Measurements from ENCODE around the gene CNGA4.

The CNGA4 gene

DNA sequence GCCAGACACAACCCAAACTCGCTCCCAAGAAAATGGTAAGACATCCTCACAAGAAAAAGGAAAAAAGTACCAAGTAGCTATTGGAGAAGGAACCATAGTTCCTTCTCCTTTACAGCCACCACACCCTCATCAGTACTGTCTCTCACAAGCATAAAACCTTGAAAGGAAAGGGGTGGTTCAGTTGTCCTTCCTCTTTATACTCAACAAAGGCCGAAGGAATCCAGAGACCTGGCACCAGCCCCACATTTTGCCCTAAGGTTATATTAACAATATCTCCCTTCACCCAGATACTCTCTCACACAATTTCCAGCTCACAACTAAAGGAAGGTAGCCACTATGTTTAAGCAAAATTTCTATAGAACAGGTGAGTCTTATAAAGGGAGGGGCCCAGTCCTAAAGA, 13.0 kb upstream of the CNGA4 start:
- Histone ChIP-seq H2AK5ac (ENCODE audit: low read length) (no peak overlapping the region), H4K8ac (ENCODE audit: low read depth, low read length) (no peak overlapping the region), H3K18ac (ENCODE audit: low read length) (no peak overlapping the region), H3K27me3 (ENCODE audit: insufficient read depth, low read length, poor library complexity) (no peaks in the 10 kb centered on the region), H2BK15ac (replicated peaks; ENCODE audit: low read depth) (no peak overlapping the region), H3K56ac (ENCODE audit: low read length) (no peak overlapping the region), H3K9ac (ENCODE audit: low read length) (no peak overlapping the region), H3K23ac (ENCODE audit: low read length) (no peak overlapping the region), H4K5ac (ENCODE audit: low read length) (no peak overlapping the region), H3K4me2 (ENCODE audit: low read length) (no peak overlapping the region), H2BK5ac (ENCODE audit: low read length) (no peak overlapping the region), H3K4me3 (ENCODE audit: low read length) (no peak overlapping the region), H3K4me1 (ENCODE audit: control insufficient read depth, low read depth, low read length) (peaks cover 2% of the 10 kb centered on the region), H3K4ac (ENCODE audit: low read depth, low read length) (no peak overlapping the region), H3K36me3 (ENCODE audit: control insufficient read depth, insufficient read depth, low read length) (no peaks in the 10 kb centered on the region), H2BK120ac (ENCODE audit: low read depth, low read length) (no peak overlapping the region), H3K79me1 (ENCODE audit: low read length) (peaks cover 15% of the 10 kb centered on the region), H3K27ac (ENCODE audit: low read depth, low read length) (no peak overlapping the region), H3K79me2 (ENCODE audit: control insufficient read depth, insufficient read depth, low read length) (peaks cover 7% of the 10 kb centered on the region)
- WGBS (ENCODE audit: extremely low coverage, insufficient coverage, low lambda C conversion rate): no CpG with 5 or more reads among the region's 2 CpGs
- DNase-seq: no peak

GRCh38 chr11:6228520-6228919, 10.4 kb upstream of the CNGA4 start:
- Histone ChIP-seq H3K4me3 (ENCODE audit: low read length) (no peak overlapping the region), H3K27me3 (ENCODE audit: insufficient read depth, low read length, poor library complexity) (no peaks in the 10 kb centered on the region), H3K27ac (ENCODE audit: low read depth, low read length) (no peak overlapping the region)

DNA sequence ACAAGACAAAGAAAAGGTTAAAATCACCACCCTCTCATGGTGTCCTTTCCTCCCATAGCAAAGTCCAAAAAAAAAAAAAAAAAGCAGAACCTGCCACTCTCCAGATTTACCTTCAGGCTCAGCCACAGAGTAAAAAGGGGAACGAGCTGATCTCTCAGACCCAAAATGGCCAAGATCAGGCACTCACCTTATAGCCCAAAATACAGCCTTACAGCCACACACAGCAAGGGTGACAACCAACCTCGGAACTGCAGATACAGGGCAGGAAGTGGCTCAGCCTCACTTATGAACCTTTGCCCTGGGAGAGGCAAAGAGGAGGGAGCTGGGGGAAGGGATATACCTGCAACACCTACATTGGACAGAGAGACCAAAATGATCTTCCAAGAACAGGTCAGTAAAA, 9.0 kb upstream of the CNGA4 start:
- Histone ChIP-seq H3K18ac (ENCODE audit: low read length) (no peak overlapping the region), H3K4ac (ENCODE audit: low read depth, low read length) (no peak overlapping the region), H4K8ac (ENCODE audit: low read depth, low read length) (no peak overlapping the region), H3K27me3 (ENCODE audit: insufficient read depth, low read length, poor library complexity) (no peaks in the 10 kb centered on the region), H4K5ac (ENCODE audit: low read length) (no peak overlapping the region), H3K23ac (ENCODE audit: low read length) (no peak overlapping the region), H3K27ac (ENCODE audit: low read depth, low read length) (no peak overlapping the region), H2AK5ac (ENCODE audit: low read length) (no peak overlapping the region), H3K4me2 (ENCODE audit: low read length) (no peak overlapping the region), H2BK120ac (ENCODE audit: low read depth, low read length) (no peak overlapping the region), H3K79me2 (ENCODE audit: control insufficient read depth, insufficient read depth, low read length) (peaks cover 17% of the 10 kb centered on the region), H3K36me3 (ENCODE audit: control insufficient read depth, insufficient read depth, low read length) (no peaks in the 10 kb centered on the region), H3K9ac (ENCODE audit: low read length) (no peak overlapping the region), H2BK15ac (replicated peaks; ENCODE audit: low read depth) (no peak overlapping the region), H3K79me1 (ENCODE audit: low read length) (peaks cover 24% of the 10 kb centered on the region), H2BK5ac (ENCODE audit: low read length) (no peak overlapping the region), H3K56ac (ENCODE audit: low read length) (no peak overlapping the region), H3K4me1 (ENCODE audit: control insufficient read depth, low read depth, low read length) (peaks cover 7% of the 10 kb centered on the region), H3K4me3 (ENCODE audit: low read length) (no peak overlapping the region)
- no CpG with 5 or more reads among the region's 2 CpGs for WGBS (ENCODE audit: extremely low coverage, insufficient coverage, low lambda C conversion rate)
- DNase-seq: no peak

More at GRCh38 chr11:6228520-6228919, 10.4 kb upstream of the CNGA4 start:
- no peak for DNase-seq
- Histone ChIP-seq H3K18ac (ENCODE audit: low read length) (no peak overlapping the region), H3K79me2 (ENCODE audit: control insufficient read depth, insufficient read depth, low read length) (peaks cover 12% of the 10 kb centered on the region), H2BK5ac (ENCODE audit: low read length) (no peak overlapping the region), H3K4me1 (ENCODE audit: control insufficient read depth, low read depth, low read length) (peaks cover 4% of the 10 kb centered on the region), H3K4ac (ENCODE audit: low read depth, low read length) (no peak overlapping the region), H2AK5ac (ENCODE audit: low read length) (no peak overlapping the region), H2BK15ac (replicated peaks; ENCODE audit: low read depth) (no peak overlapping the region), H3K79me1 (ENCODE audit: low read length) (peaks cover 20% of the 10 kb centered on the region), H4K5ac (ENCODE audit: low read length) (no peak overlapping the region), H4K8ac (ENCODE audit: low read depth, low read length) (no peak overlapping the region), H3K23ac (ENCODE audit: low read length) (no peak overlapping the region), H3K56ac (ENCODE audit: low read length) (no peak overlapping the region), H3K36me3 (ENCODE audit: control insufficient read depth, insufficient read depth, low read length) (no peaks in the 10 kb centered on the region), H2BK120ac (ENCODE audit: low read depth, low read length) (no peak overlapping the region), H3K4me2 (ENCODE audit: low read length) (no peak overlapping the region), H3K9ac (ENCODE audit: low read length) (no peak overlapping the region)
- WGBS (ENCODE audit: extremely low coverage, insufficient coverage, low lambda C conversion rate): no CpG with 5 or more reads among the region's 3 CpGs

DNA sequence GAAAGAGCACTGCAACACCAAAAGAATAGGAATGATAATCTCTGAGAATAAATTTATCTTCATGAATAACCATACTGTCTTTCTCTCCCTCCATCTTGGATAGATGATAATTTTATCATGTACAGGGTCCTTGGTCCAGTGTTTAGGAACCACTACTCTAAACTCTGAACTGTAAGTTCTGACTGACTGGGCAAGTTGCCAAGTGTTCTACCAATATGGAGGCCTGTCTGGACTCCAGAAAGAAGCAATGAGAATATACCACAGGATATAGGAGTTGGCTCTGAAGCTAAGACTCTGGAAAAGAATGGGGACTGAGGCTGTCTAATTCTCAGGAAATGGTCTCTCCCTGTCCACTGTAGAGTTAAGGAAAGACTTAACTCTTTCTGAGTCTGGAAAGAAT, 6.0 kb upstream of the CNGA4 start:
- no peak overlapping the region for H3K56ac ChIP-seq (ENCODE audit: low read length)

DNA sequence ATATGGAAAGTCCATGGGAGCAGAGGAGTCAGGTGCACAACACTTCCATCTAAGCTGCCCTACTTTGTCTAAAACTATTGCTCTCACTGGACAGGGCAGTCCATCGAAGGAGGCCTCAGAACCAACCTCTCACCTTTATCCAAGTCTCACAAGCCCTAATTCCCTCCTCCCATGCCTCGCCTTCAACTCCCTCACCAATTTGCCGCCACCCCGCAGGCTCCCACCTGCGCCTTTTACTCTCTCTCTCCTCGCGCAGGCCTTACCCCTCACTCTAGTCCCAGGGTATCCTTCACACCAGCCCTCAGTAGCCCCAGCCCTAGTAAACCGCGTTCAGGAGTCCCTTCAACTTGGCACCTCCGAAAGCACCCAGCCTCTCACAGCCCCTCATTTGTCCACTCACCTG, 4.9 kb upstream of the CNGA4 start:
- H3K4me2 ChIP-seq (ENCODE audit: low read length): peak overlapping the region; percentile 34
- peaks cover 14% of the 10 kb centered on the region for H3K79me2 ChIP-seq (ENCODE audit: control insufficient read depth, insufficient read depth, low read length)
- DNase-seq: no peak
- H4K5ac ChIP-seq (ENCODE audit: low read length): no peak overlapping the region
- no peak overlapping the region for H2AK5ac ChIP-seq (ENCODE audit: low read length)
- H3K4ac ChIP-seq (ENCODE audit: low read depth, low read length): no peak overlapping the region
- no peak overlapping the region for H3K23ac ChIP-seq (ENCODE audit: low read length)
- peak overlapping the region; percentile 97 for H3K56ac ChIP-seq (ENCODE audit: low read length)
- H3K27ac ChIP-seq (ENCODE audit: low read depth, low read length): no peak overlapping the region
- no peaks in the 10 kb centered on the region for H3K36me3 ChIP-seq (ENCODE audit: control insufficient read depth, insufficient read depth, low read length)
- no peaks in the 10 kb centered on the region for H3K27me3 ChIP-seq (ENCODE audit: insufficient read depth, low read length, poor library complexity)
- H3K18ac ChIP-seq (ENCODE audit: low read length): no peak overlapping the region
- peaks cover 19% of the 10 kb centered on the region for H3K79me1 ChIP-seq (ENCODE audit: low read length)
- peak overlapping the region; percentile 91 for H3K9ac ChIP-seq (ENCODE audit: low read length)
- no peak overlapping the region for H4K8ac ChIP-seq (ENCODE audit: low read depth, low read length)
- no CpG with 5 or more reads among the region's 10 CpGs for WGBS (ENCODE audit: extremely low coverage, insufficient coverage, low lambda C conversion rate)
- no peak overlapping the region for H2BK120ac ChIP-seq (ENCODE audit: low read depth, low read length)
- H3K4me1 ChIP-seq (ENCODE audit: control insufficient read depth, low read depth, low read length): peaks cover 11% of the 10 kb centered on the region
- H2BK15ac ChIP-seq (replicated peaks; ENCODE audit: low read depth): no peak overlapping the region
- H2BK5ac ChIP-seq (ENCODE audit: low read length): peak overlapping the region; percentile 51
- peak overlapping the region; percentile 98 for H3K4me3 ChIP-seq (ENCODE audit: low read length)

More for the DNA sequence above, 6.0 kb upstream of the CNGA4 start:
- Histone ChIP-seq H2BK5ac (ENCODE audit: low read length) (no peak overlapping the region), H3K4me2 (ENCODE audit: low read length) (no peak overlapping the region), H3K4me1 (ENCODE audit: control insufficient read depth, low read depth, low read length) (peaks cover 9% of the 10 kb centered on the region), H3K23ac (ENCODE audit: low read length) (no peak overlapping the region), H3K18ac (ENCODE audit: low read length) (no peak overlapping the region), H3K27ac (ENCODE audit: low read depth, low read length) (no peak overlapping the region), H3K36me3 (ENCODE audit: control insufficient read depth, insufficient read depth, low read length) (no peaks in the 10 kb centered on the region), H4K5ac (ENCODE audit: low read length) (no peak overlapping the region), H3K79me1 (ENCODE audit: low read length) (peaks cover 23% of the 10 kb centered on the region), H2BK120ac (ENCODE audit: low read depth, low read length) (no peak overlapping the region), H4K8ac (ENCODE audit: low read depth, low read length) (no peak overlapping the region), H3K4me3 (ENCODE audit: low read length) (no peak overlapping the region), H3K9ac (ENCODE audit: low read length) (no peak overlapping the region), H2BK15ac (replicated peaks; ENCODE audit: low read depth) (no peak overlapping the region), H3K27me3 (ENCODE audit: insufficient read depth, low read length, poor library complexity) (no peaks in the 10 kb centered on the region), H3K79me2 (ENCODE audit: control insufficient read depth, insufficient read depth, low read length) (peaks cover 17% of the 10 kb centered on the region), H3K4ac (ENCODE audit: low read depth, low read length) (no peak overlapping the region), H2AK5ac (ENCODE audit: low read length) (no peak overlapping the region)
- DNase-seq: no peak

DNA sequence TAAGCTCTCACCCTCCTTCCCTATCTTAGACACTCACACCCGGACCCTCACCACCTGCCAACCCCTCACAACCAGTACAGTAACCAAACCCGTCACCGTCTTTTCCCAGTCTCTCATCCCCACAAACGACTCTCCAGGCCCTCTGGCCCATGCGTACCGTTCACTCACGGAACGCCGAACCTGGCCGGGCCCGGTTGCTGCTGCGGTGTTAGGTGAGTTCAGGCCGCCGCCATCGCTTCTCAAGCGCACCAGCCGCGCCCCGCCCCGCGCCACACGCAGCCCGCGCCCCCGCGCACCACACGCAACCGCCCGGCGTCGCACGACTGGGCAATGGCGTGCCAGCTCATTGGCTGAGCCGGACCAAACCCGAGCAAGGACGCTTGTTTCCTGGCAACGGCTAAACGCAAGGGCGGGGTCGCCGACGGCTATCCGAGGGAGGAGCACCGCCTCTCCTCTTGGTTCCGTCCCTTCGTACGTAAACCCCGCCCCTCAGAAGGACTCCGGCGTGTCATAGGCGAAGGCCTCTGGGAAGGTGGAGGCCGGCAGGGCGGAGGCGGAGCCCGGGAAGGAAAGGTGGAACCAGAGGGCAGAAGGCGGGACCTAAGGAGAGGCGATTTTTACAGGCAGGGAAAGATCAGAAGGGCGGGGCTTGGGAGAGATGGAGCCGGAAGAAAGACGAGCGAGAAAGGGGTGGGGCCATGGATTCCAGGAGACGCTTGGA, 4.3 kb upstream of the CNGA4 start, which contains the start of gene FHIP1B:
Gene FHIP1B (minus strand): TSS at position 250 of the 721 bp plus-strand sequence. CDS start 10,120 bp downstream, outside the sequence.
- Histone ChIP-seq H3K4me1 (ENCODE audit: control insufficient read depth, low read depth, low read length) (peaks cover 16% of the 10 kb centered on the region), H4K5ac (ENCODE audit: low read length) (no peak within 1 kb of the TSS), H3K27ac (ENCODE audit: low read depth, low read length) (peak within 1 kb of the TSS; percentile 62), H3K27me3 (ENCODE audit: insufficient read depth, low read length, poor library complexity) (no peaks in the 10 kb centered on the region), H3K56ac (ENCODE audit: low read length) (peak within 1 kb of the TSS; percentile 97), H2BK15ac (replicated peaks; ENCODE audit: low read depth) (no peak within 1 kb of the TSS), H2BK5ac (ENCODE audit: low read length) (peak within 1 kb of the TSS; percentile 55), H3K36me3 (ENCODE audit: control insufficient read depth, insufficient read depth, low read length) (no peaks in the 10 kb centered on the region), H3K23ac (ENCODE audit: low read length) (no peak within 1 kb of the TSS), H3K4ac (ENCODE audit: low read depth, low read length) (peak within 1 kb of the TSS; percentile 38), H3K79me1 (ENCODE audit: low read length) (peaks cover 17% of the 10 kb centered on the region), H3K9ac (ENCODE audit: low read length) (peak within 1 kb of the TSS; percentile 91), H2BK120ac (ENCODE audit: low read depth, low read length) (no peak within 1 kb of the TSS), H2AK5ac (ENCODE audit: low read length) (no peak within 1 kb of the TSS), H4K8ac (ENCODE audit: low read depth, low read length) (no peak within 1 kb of the TSS), H3K4me3 (ENCODE audit: low read length) (peak within 1 kb of the TSS; percentile 98), H3K4me2 (ENCODE audit: low read length) (peak within 1 kb of the TSS; percentile 59), H3K79me2 (ENCODE audit: control insufficient read depth, insufficient read depth, low read length) (peaks cover 13% of the 10 kb centered on the region), H3K18ac (ENCODE audit: low read length) (peak within 1 kb of the TSS; percentile 51)
- peak; percentile 100 for DNase-seq
- no CpG with 5 or more reads among the region's 62 CpGs for WGBS (ENCODE audit: extremely low coverage, insufficient coverage, low lambda C conversion rate)

Measured in mesendoderm (in vitro differentiated cells).